Breast epithelium (tissue), 3 donors: Measurements from ENCODE around the gene OTOP2.

Source experiments
- CTCF ChIP-seq, 3 donors: fragments of 450-650 bp; IDR thresholded peaks; one replicate each; pipeline ENCODE4 v1.5.1; 2016 to 2017; ENCODE audit warnings: antibody characterized with exemption in 3 of 3, mild to moderate bottlenecking in 3 of 3, moderate library complexity in 3 of 3
- POLR2A ChIP-seq: fragments of 450-650 bp; IDR thresholded peaks from one replicate; pipeline ENCODE4 v1.6.1; 2016; ENCODE audit warnings: antibody characterized with exemption, mild to moderate bottlenecking, moderate library complexity
- POLR2AphosphoS5 ChIP-seq, 3 donors: sonication (generic); formaldehyde crosslinking; IDR thresholded peaks; one replicate each; pipeline ENCODE4 v1.6.1; 2017; ENCODE audit warnings: antibody characterized with exemption in 3 of 3

GRCh38 chr17:74975943-74976342, 51.9 kb downstream of the OTOP2 start:
- TF ChIP-seq CTCF (IDR thresholded peaks at IDR 0.05) = no peak
- TF ChIP-seq POLR2A = no peak
- TF ChIP-seq POLR2AphosphoS5 (IDR thresholded peaks at IDR 0.05) = no peak
